ENCODE data around the gene HES4. TPM values are rescaled to one million over a fixed set of nuclear protein-coding genes. Genes with fewer than 3 reads are reported as not detected.
A peak's percentile ranks its signal among the peaks of the same experiment; 100 is the strongest.

Gene HES4
- total RNA-seq, 1 donor from 2014 or later = 149 TPM

- Histone ChIP-seq H2AFZ (ENCODE audit: low read depth, low read length) (no peak overlapping the region), H3K27ac (ENCODE audit: low read depth, low read length) (no peak overlapping the region), H3K36me3 (ENCODE audit: insufficient read depth, low read length) (no peaks in the 10 kb centered on the region), H3K4me1 (ENCODE audit: insufficient read depth, low read length) (peaks cover 29% of the 10 kb centered on the region), H3K9ac (ENCODE audit: low read length) (no peak overlapping the region), H3K27me3 (ENCODE audit: insufficient read depth, low read length) (no peaks in the 10 kb centered on the region), H4K20me1 (ENCODE audit: insufficient read depth, low read length) (peaks cover 88% of the 10 kb centered on the region), H3K4me2 (ENCODE audit: low read length) (no peak overlapping the region), H3K9me3 (ENCODE audit: insufficient read depth, low read depth, low read length) (no peaks in the 10 kb centered on the region), H3K79me2 (ENCODE audit: insufficient read depth, low read length) (peaks cover 54% of the 10 kb centered on the region), H3K4me3 (ENCODE audit: insufficient read depth, low read depth, low read length) (no peak overlapping the region)
- peaks cover 23% of the 10 kb centered on the region for H3K4me1 Mint-ChIP-seq (ENCODE audit: low read depth, unreplicated experiment)
- H3K27ac Mint-ChIP-seq (ENCODE audit: unreplicated experiment) = no peak overlapping the region
- H3K4me3 Mint-ChIP-seq (ENCODE audit: unreplicated experiment) = no peak overlapping the region
- DNase-seq (ENCODE audit: low read depth) (no peak), FAIRE-seq (no peak)
- peaks cover 5% of the 10 kb centered on the region for H3K36me3 Mint-ChIP-seq (ENCODE audit: low read depth, unreplicated experiment)
- no peaks in the 10 kb centered on the region for H3K27me3 Mint-ChIP-seq (ENCODE audit: low read depth, unreplicated experiment)
- TF ChIP-seq CTCF (IDR thresholded peaks at IDR 0.05; ENCODE audit: insufficient read depth, low read depth, low read length) = no peak
- TF ChIP-seq EZH2 (IDR thresholded peaks at IDR 0.05; ENCODE audit: insufficient read depth, low read length) = no peak
- no peaks in the 10 kb centered on the region for H3K9me3 Mint-ChIP-seq (ENCODE audit: unreplicated experiment)
Measured at GRCh38 chr1:1027791-1028190, 27.9 kb upstream of the HES4 start.

- H3K4me3 ChIP-seq (ENCODE audit: insufficient read depth, low read depth, low read length) = no peak overlapping the region
- H3K27me3 ChIP-seq (ENCODE audit: insufficient read depth, low read length) = no peaks in the 10 kb centered on the region
- H3K36me3 Mint-ChIP-seq (ENCODE audit: low read depth, unreplicated experiment) = peaks cover 5% of the 10 kb centered on the region
- peaks cover 35% of the 10 kb centered on the region for H3K4me1 ChIP-seq (ENCODE audit: insufficient read depth, low read length)
- no peak for FAIRE-seq
- H3K9me3 ChIP-seq (ENCODE audit: insufficient read depth, low read depth, low read length) = no peaks in the 10 kb centered on the region
- H3K9ac ChIP-seq (ENCODE audit: low read length) = no peak overlapping the region
- H3K27ac ChIP-seq (ENCODE audit: low read depth, low read length) = no peak overlapping the region
- H3K27me3 Mint-ChIP-seq (ENCODE audit: low read depth, unreplicated experiment) = no peaks in the 10 kb centered on the region
- no peak overlapping the region for H3K27ac Mint-ChIP-seq (ENCODE audit: unreplicated experiment)
- H3K79me2 ChIP-seq (ENCODE audit: insufficient read depth, low read length) = peaks cover 64% of the 10 kb centered on the region
- H3K4me1 Mint-ChIP-seq (ENCODE audit: low read depth, unreplicated experiment) = peaks cover 25% of the 10 kb centered on the region
- peaks cover 87% of the 10 kb centered on the region for H4K20me1 ChIP-seq (ENCODE audit: insufficient read depth, low read length)
- no peaks in the 10 kb centered on the region for H3K9me3 Mint-ChIP-seq (ENCODE audit: unreplicated experiment)
- no peak overlapping the region for H2AFZ ChIP-seq (ENCODE audit: low read depth, low read length)
- TF ChIP-seq CTCF (IDR thresholded peaks at IDR 0.05; ENCODE audit: insufficient read depth, low read depth, low read length) (no peak), EZH2 (IDR thresholded peaks at IDR 0.05; ENCODE audit: insufficient read depth, low read length) (no peak)
- DNase-seq (ENCODE audit: low read depth) = no peak
- no peaks in the 10 kb centered on the region for H3K36me3 ChIP-seq (ENCODE audit: insufficient read depth, low read length)
- H3K4me2 ChIP-seq (ENCODE audit: low read length) = no peak overlapping the region
- no peak overlapping the region for H3K4me3 Mint-ChIP-seq (ENCODE audit: unreplicated experiment)
Measured at GRCh38 chr1:1026599-1027413, 26.9 kb upstream of the HES4 start.

- no peaks in the 10 kb centered on the region for H3K9me3 Mint-ChIP-seq (ENCODE audit: unreplicated experiment)
- Histone ChIP-seq H3K9ac (ENCODE audit: low read length) (no peak overlapping the region), H3K36me3 (ENCODE audit: insufficient read depth, low read length) (no peaks in the 10 kb centered on the region), H3K27ac (ENCODE audit: low read depth, low read length) (no peak overlapping the region), H3K4me1 (ENCODE audit: insufficient read depth, low read length) (peaks cover 40% of the 10 kb centered on the region), H2AFZ (ENCODE audit: low read depth, low read length) (no peak overlapping the region), H3K79me2 (ENCODE audit: insufficient read depth, low read length) (peaks cover 71% of the 10 kb centered on the region), H3K4me2 (ENCODE audit: low read length) (no peak overlapping the region), H3K4me3 (ENCODE audit: insufficient read depth, low read depth, low read length) (no peak overlapping the region), H3K9me3 (ENCODE audit: insufficient read depth, low read depth, low read length) (no peaks in the 10 kb centered on the region), H3K27me3 (ENCODE audit: insufficient read depth, low read length) (no peaks in the 10 kb centered on the region), H4K20me1 (ENCODE audit: insufficient read depth, low read length) (peaks cover 76% of the 10 kb centered on the region)
- FAIRE-seq = no peak
- peaks cover 22% of the 10 kb centered on the region for H3K4me1 Mint-ChIP-seq (ENCODE audit: low read depth, unreplicated experiment)
- peak overlapping the region; percentile 34 for H3K27ac Mint-ChIP-seq (ENCODE audit: unreplicated experiment)
- peaks cover 5% of the 10 kb centered on the region for H3K36me3 Mint-ChIP-seq (ENCODE audit: low read depth, unreplicated experiment)
- H3K27me3 Mint-ChIP-seq (ENCODE audit: low read depth, unreplicated experiment) = no peaks in the 10 kb centered on the region
- TF ChIP-seq EZH2 (IDR thresholded peaks at IDR 0.05; ENCODE audit: insufficient read depth, low read length) (no peak), CTCF (IDR thresholded peaks at IDR 0.05; ENCODE audit: insufficient read depth, low read depth, low read length) (no peak)
- peak overlapping the region; percentile 71 for H3K4me3 Mint-ChIP-seq (ENCODE audit: unreplicated experiment)
- DNase-seq (ENCODE audit: low read depth) = no peak
Measured at GRCh38 chr1:1025730-1026129, 25.8 kb upstream of the HES4 start.
